ENCODE data around the gene PCDHB15. TPM values are rescaled to one million over a fixed set of nuclear protein-coding genes. Genes with fewer than 3 reads are reported as not detected.
"Not testable (repeated sequence)": the region's sequence is repeated elsewhere in the genome, so short reads cannot be mapped to it uniquely, and the experiment has no call there.

PCDHB15 gene
- total and polyA plus RNA-seq, 8 donors: 1.7 to 2.8 (median 2.4) TPM

- Histone ChIP-seq H3K27me3 (no peaks in the 10 kb centered on the region), H3K4me3 (peak within 1 kb of the TSS in 1 of 4 donors; percentile 7), H3K9me3 (peaks cover 0 to 19% (median 4%) of the 10 kb centered on the region in 4 donors), H3K4me1 (no peaks in the 10 kb centered on the region), H3K36me3 (no peaks in the 10 kb centered on the region), H3K27ac (no peak within 1 kb of the TSS)
- WGBS, 2 donors: 28 to 36% methylated on average over 15 of the region's 15 CpGs
- no peak for FAIRE-seq
- DNase-seq: no peak
- TF ChIP-seq CTCF (IDR thresholded peaks at IDR 0.05): no peak
- peak in 3 of 4 donors; percentile 45 to 75 (median 65) for ATAC-seq
- intact Hi-C loops (cut with DNase I): no loop called here
These were observed 21.9 kb upstream of the PCDHB15 start, which contains the start of gene PCDHB14 for GRCh38 chr5:141223112-141223783. PCDHB14 (plus strand) TSS chr5:141223343; CDS start chr5:141223506, 163 bp downstream.

- 15 to 21% methylated on average over 28 to 35 of the region's 40 CpGs for WGBS, 2 donors
- H3K4me3 ChIP-seq; H3K4me1 ChIP-seq; intact Hi-C loops (cut with DNase I); DNase-seq; FAIRE-seq; H3K36me3 ChIP-seq; H3K27ac ChIP-seq; ATAC-seq; H3K27me3 ChIP-seq: not testable (repeated sequence)
- H3K9me3 ChIP-seq: peaks cover 0 to 19% (median 4%) of the 10 kb centered on the region in 4 donors
These were observed 20.4 kb upstream of the PCDHB15 start for GRCh38 chr5:141224844-141225243.

GRCh38 chr5:141225421-141225820, 19.8 kb upstream of the PCDHB15 start:
- not testable (repeated sequence) for H3K4me3 ChIP-seq, ATAC-seq
- WGBS, 2 donors: 30% methylated on average over 20 to 30 of the region's 30 CpGs

GRCh38 chr5:141234109-141234667, 11.0 kb upstream of the PCDHB15 start:
- no peaks in the 10 kb centered on the region for H3K27me3 ChIP-seq
- H3K4me3 ChIP-seq: peak overlapping the region in 1 of 4 donors; percentile 23
- TF ChIP-seq CTCF (IDR thresholded peaks at IDR 0.05): peak in 1 of 4 donors; percentile 12
- no peaks in the 10 kb centered on the region for H3K36me3 ChIP-seq
- H3K9me3 ChIP-seq: peaks cover 0 to 23% (median 5%) of the 10 kb centered on the region in 4 donors
- no peak for ATAC-seq
- H3K27ac ChIP-seq: no peak overlapping the region
- no peaks in the 10 kb centered on the region for H3K4me1 ChIP-seq
- FAIRE-seq: no peak
- DNase-seq: peak in 1 of 6 donors; percentile 35
- intact Hi-C loops (cut with DNase I): no loop called here
- 6 to 7% methylated on average over 15 of the region's 15 CpGs for WGBS, 2 donors

More at GRCh38 chr5:141225421-141225820, 19.8 kb upstream of the PCDHB15 start:
- H3K9me3 ChIP-seq: peaks cover 0 to 19% (median 4%) of the 10 kb centered on the region in 4 donors
- H3K27ac ChIP-seq; H3K36me3 ChIP-seq; H3K27me3 ChIP-seq; FAIRE-seq; H3K4me1 ChIP-seq; intact Hi-C loops (cut with DNase I); DNase-seq: not testable (repeated sequence)

GRCh38 chr5:141235922-141236321, 9.3 kb upstream of the PCDHB15 start:
- intact Hi-C loops (cut with DNase I); H3K27me3 ChIP-seq; H3K4me1 ChIP-seq; H3K4me3 ChIP-seq; DNase-seq; ATAC-seq; FAIRE-seq; H3K36me3 ChIP-seq; H3K27ac ChIP-seq: not testable (repeated sequence)
- H3K9me3 ChIP-seq: peaks cover 0 to 23% (median 5%) of the 10 kb centered on the region in 4 donors
- WGBS, 2 donors: 18 to 21% methylated on average over 39 to 40 of the region's 40 CpGs

- peaks cover 0 to 29% (median 5%) of the 10 kb centered on the region in 4 donors for H3K9me3 ChIP-seq
- TF ChIP-seq CTCF (IDR thresholded peaks at IDR 0.05): no peak
- H3K27ac ChIP-seq: no peak overlapping the region
- H3K4me1 ChIP-seq: no peaks in the 10 kb centered on the region
- H3K4me3 ChIP-seq: no peak overlapping the region
- FAIRE-seq (no peak), ATAC-seq (no peak), DNase-seq (no peak)
- WGBS, 2 donors: 13 to 14% methylated on average over 23 to 32 of the region's 32 CpGs
- intact Hi-C loops (cut with DNase I): no loop called here
- H3K27me3 ChIP-seq: no peaks in the 10 kb centered on the region
- no peaks in the 10 kb centered on the region for H3K36me3 ChIP-seq
These were observed 8.5 kb upstream of the PCDHB15 start for GRCh38 chr5:141236516-141237313.

All from pancreas (tissue), 10 donors.